ENCODE data around the gene ADCY9. TPM values are rescaled to one million over a fixed set of nuclear protein-coding genes. Genes with fewer than 3 reads are reported as not detected.
"Not testable (repeated sequence)": the region's sequence is repeated elsewhere in the genome, so short reads cannot be mapped to it uniquely, and the experiment has no call there.

Gene ADCY9
- total and polyA plus RNA-seq, 12 donors, result 2.3 to 37.6 (median 17.8) TPM

GRCh38 chr16:3945751-3946603 lies 170.3 kb downstream of the ADCY9 start:
- Histone ChIP-seq H3K4me3 (no peak overlapping the region), H3K27ac (no peak overlapping the region), H3K27me3 (no peaks in the 10 kb centered on the region), H3K36me3 (replicated peaks in 1 of 2) (no peaks in the 10 kb centered on the region), H3K9me3 (replicated peaks in 1 of 3) (no peaks in the 10 kb centered on the region), H3K4me1 (replicated peaks in 1 of 2) (peaks cover 3% of the 10 kb centered on the region in 2 donors)
- 49 to 54% (median 52%) methylated on average over 9 to 11 of the region's 11 CpGs for WGBS, 4 donors
- DNase-seq, result peak in 6 of 7 donors; percentile 43 to 88 (median 79)
- intact Hi-C loops (cut with DNase I), result no loop called here
- TF ChIP-seq CTCF (IDR thresholded peaks at IDR 0.05), result no peak
- TF ChIP-seq POLR2A (IDR thresholded peaks at IDR 0.05), result no peak

- H3K9me3 ChIP-seq (replicated peaks in 1 of 3); DNase-seq; H3K27me3 ChIP-seq; intact Hi-C loops (cut with DNase I); H3K36me3 ChIP-seq (replicated peaks in 1 of 2); H3K4me1 ChIP-seq (replicated peaks in 1 of 2); H3K4me3 ChIP-seq; H3K27ac ChIP-seq: not testable (repeated sequence)
- WGBS, 4 donors, result 86 to 96% (median 90%) methylated on average over 2 of the region's 2 CpGs
Observed at GRCh38 chr16:3944457-3944856, 171.8 kb downstream of the ADCY9 start.

DNA sequence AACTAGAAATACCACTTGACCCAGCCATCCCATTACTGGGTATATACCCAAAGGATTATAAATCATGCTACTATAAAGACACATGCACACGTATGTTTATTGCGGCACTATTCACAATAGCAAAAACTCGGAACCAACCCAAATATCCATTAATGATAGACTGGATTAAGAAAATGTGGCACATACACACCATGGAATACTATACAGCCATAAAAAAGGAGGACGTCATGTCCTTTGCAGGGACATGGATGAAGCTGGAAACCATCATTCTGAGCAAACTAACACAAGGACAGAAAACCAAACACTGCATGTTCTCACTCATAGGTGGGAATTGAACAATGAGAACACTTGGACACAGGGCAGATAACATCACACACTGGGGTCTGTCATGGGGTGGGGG lies 174.1 kb downstream of the ADCY9 start:
- H3K36me3 ChIP-seq (replicated peaks in 1 of 2); H3K4me1 ChIP-seq (replicated peaks in 1 of 2); H3K9me3 ChIP-seq (replicated peaks in 1 of 3); intact Hi-C loops (cut with DNase I); H3K4me3 ChIP-seq; H3K27me3 ChIP-seq; H3K27ac ChIP-seq; DNase-seq: not testable (repeated sequence)
- WGBS, 4 donors, result 85 to 98% (median 93%) methylated on average over 4 of the region's 4 CpGs

- peak in 4 of 7 donors; percentile 35 to 56 (median 46) for DNase-seq
- 9 to 35% (median 14%) methylated on average over 15 to 43 of the region's 43 CpGs for WGBS, 4 donors
- H3K27me3 ChIP-seq, result no peaks in the 10 kb centered on the region
- peak; percentile 56 to 92 (median 72) for TF ChIP-seq CTCF (IDR thresholded peaks at IDR 0.05)
- no peak for TF ChIP-seq POLR2A (IDR thresholded peaks at IDR 0.05)
- no peak overlapping the region for H3K27ac ChIP-seq
- H3K4me3 ChIP-seq, result peak overlapping the region in 1 of 4 donors; percentile 63
- H3K9me3 ChIP-seq (replicated peaks in 1 of 3), result no peaks in the 10 kb centered on the region
- H3K4me1 ChIP-seq (replicated peaks in 1 of 2), result peaks cover 0 to 10% of the 10 kb centered on the region in 2 donors
- intact Hi-C loops (cut with DNase I), result no loop called here
- no peaks in the 10 kb centered on the region for H3K36me3 ChIP-seq (replicated peaks in 1 of 2)
Observed at GRCh38 chr16:3938843-3939624, 177.2 kb downstream of the ADCY9 start.

- intact Hi-C loops (cut with DNase I), result no loop called here
- Histone ChIP-seq H3K27me3 (no peaks in the 10 kb centered on the region), H3K36me3 (replicated peaks in 1 of 2) (no peaks in the 10 kb centered on the region), H3K4me1 (replicated peaks in 1 of 2) (peaks cover 0 to 10% of the 10 kb centered on the region in 2 donors), H3K9me3 (replicated peaks in 1 of 3) (no peaks in the 10 kb centered on the region), H3K27ac (no peak overlapping the region), H3K4me3 (peak overlapping the region in 1 of 4 donors; percentile 63)
- no peak for DNase-seq
- TF ChIP-seq POLR2A (IDR thresholded peaks at IDR 0.05) (no peak), CTCF (IDR thresholded peaks at IDR 0.05) (no peak)
- 48 to 64% (median 57%) methylated on average over 19 of the region's 19 CpGs for WGBS, 4 donors
Observed at GRCh38 chr16:3938471-3938842, 177.8 kb downstream of the ADCY9 start.
